ENCODE results near the gene CACNB2. TPM values are rescaled to one million over a fixed set of nuclear protein-coding genes. Genes with fewer than 3 reads are reported as not detected.

CACNB2 gene
- polyA plus RNA-seq, 1 experiment, result 0.12 TPM

DNA sequence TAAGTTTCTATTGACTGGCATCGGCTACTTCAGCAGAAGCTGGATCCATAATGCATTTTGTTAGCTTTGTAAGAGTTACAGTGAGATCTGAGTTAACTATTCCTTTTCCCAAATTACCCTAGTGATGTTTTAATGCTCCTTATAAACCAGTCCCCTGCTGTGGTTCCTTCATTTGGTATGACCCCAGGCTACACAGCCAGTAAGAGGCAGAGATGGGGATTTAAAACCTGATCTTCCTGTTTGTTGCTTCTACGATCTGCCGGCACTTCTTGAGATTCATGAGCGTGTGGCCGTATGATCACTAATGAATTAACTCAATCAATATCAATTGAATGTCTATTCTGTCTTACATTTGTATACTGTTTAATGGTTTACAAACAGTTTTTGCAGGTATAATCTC lies 86.1 kb downstream of the CACNB2 start:
- no peaks in the 10 kb centered on the region for H3K36me3 ChIP-seq (ENCODE audit: control insufficient read depth, insufficient read depth, low read length)
- ChIA-PET CTCF (interaction anchor here (2.4 kb wide), 1 partner anchor 10 kb away, joined by 14 read pairs; no protein-coding TSS in a partner anchor), POLR2A (no interaction called here)
- no peak for DNase-seq (ENCODE audit: low read depth)
- no peak overlapping the region for H3K4me3 ChIP-seq (ENCODE audit: low read depth, low read length)
- TF ChIP-seq, protein P1, sequence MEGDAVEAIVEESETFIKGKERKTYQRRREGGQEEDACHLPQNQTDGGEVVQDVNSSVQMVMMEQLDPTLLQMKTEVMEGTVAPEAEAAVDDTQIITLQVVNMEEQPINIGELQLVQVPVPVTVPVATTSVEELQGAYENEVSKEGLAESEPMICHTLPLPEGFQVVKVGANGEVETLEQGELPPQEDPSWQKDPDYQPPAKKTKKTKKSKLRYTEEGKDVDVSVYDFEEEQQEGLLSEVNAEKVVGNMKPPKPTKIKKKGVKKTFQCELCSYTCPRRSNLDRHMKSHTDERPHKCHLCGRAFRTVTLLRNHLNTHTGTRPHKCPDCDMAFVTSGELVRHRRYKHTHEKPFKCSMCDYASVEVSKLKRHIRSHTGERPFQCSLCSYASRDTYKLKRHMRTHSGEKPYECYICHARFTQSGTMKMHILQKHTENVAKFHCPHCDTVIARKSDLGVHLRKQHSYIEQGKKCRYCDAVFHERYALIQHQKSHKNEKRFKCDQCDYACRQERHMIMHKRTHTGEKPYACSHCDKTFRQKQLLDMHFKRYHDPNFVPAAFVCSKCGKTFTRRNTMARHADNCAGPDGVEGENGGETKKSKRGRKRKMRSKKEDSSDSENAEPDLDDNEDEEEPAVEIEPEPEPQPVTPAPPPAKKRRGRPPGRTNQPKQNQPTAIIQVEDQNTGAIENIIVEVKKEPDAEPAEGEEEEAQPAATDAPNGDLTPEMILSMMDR (IDR thresholded peaks at IDR 0.05; ENCODE audit: insufficient read depth, low read depth, low read length), result no peak
- H3K27me3 ChIP-seq (ENCODE audit: control insufficient read depth, insufficient read depth, low read length), result no peaks in the 10 kb centered on the region

DNA sequence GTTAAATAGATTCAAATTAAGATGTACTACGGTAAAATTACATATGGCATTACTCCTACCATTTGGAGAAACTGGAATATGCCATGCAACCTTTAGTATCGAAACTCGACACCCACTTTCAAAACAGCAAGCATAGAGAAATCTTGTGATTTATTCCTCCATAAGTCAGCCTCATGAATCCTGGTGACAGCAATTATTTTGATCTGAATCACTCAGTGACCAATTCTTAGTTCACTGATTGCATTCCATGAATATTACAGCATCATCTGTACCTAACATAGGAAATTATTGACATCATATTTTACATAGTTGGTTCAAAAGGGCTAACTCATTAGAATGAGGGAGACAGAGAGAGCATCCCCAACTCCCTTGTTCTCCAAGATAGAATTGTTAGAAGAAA lies 89.6 kb downstream of the CACNB2 start:
- no peak overlapping the region for H3K4me3 ChIP-seq (ENCODE audit: low read depth, low read length)
- no peaks in the 10 kb centered on the region for H3K36me3 ChIP-seq (ENCODE audit: control insufficient read depth, insufficient read depth, low read length)
- no peaks in the 10 kb centered on the region for H3K27me3 ChIP-seq (ENCODE audit: control insufficient read depth, insufficient read depth, low read length)
- TF ChIP-seq, protein P1 (IDR thresholded peaks at IDR 0.05; ENCODE audit: insufficient read depth, low read depth, low read length), result no peak
- ChIA-PET POLR2A (no interaction called here), CTCF (no interaction called here)
- no peak for DNase-seq (ENCODE audit: low read depth)

DNA sequence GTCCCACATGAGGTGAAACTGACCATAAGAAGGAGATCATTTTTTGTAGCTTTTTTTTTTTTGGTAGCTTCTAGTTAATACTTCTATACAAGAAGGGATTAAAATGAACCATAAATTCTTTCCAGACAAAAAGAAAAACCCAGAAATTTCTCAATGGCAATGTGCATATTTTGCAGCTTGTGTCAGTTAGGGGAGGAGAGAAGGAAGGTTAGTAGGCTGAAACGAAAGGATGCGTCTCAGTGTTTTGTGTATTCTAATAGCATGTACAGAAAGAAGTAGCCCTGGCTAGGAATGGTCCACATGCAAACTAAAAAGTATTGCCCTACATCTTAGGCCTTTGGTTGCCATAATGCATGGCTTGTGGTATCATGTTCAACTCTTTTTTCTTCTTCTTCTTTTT lies 90.6 kb downstream of the CACNB2 start:
- TF ChIP-seq, protein P1 (IDR thresholded peaks at IDR 0.05; ENCODE audit: insufficient read depth, low read depth, low read length), result no peak
- Histone ChIP-seq H3K27me3 (ENCODE audit: control insufficient read depth, insufficient read depth, low read length) (no peaks in the 10 kb centered on the region), H3K4me3 (ENCODE audit: low read depth, low read length) (no peak overlapping the region), H3K36me3 (ENCODE audit: control insufficient read depth, insufficient read depth, low read length) (no peaks in the 10 kb centered on the region)
- DNase-seq (ENCODE audit: low read depth), result no peak
- ChIA-PET CTCF (no interaction called here), POLR2A (no interaction called here)

DNA sequence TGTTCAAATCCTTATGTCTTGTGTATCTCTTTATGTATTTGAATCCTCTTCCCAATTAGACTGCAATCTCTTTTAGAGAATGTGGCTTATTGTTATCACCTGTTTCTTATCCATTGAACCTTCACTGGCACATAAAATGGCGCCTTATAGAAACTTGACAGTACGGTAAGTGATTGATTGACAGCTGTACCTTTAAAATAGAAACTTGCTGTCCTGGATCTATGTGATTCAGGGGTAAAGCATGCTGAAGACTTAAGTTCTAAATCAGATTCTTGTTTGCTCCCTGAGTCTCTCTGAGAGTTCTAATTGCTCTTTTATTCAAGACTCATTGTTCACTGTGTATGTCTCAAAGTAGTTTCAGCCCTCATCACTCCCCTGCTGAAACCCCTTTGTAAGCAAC lies 91.3 kb downstream of the CACNB2 start:
- no peaks in the 10 kb centered on the region for H3K36me3 ChIP-seq (ENCODE audit: control insufficient read depth, insufficient read depth, low read length)
- no peak overlapping the region for H3K4me3 ChIP-seq (ENCODE audit: low read depth, low read length)
- CTCF ChIA-PET, result no interaction called here
- no peak for DNase-seq (ENCODE audit: low read depth)
- H3K27me3 ChIP-seq (ENCODE audit: control insufficient read depth, insufficient read depth, low read length), result no peaks in the 10 kb centered on the region
- POLR2A ChIA-PET, result no interaction called here
- TF ChIP-seq, protein P1 (IDR thresholded peaks at IDR 0.05; ENCODE audit: insufficient read depth, low read depth, low read length), result no peak

DNA sequence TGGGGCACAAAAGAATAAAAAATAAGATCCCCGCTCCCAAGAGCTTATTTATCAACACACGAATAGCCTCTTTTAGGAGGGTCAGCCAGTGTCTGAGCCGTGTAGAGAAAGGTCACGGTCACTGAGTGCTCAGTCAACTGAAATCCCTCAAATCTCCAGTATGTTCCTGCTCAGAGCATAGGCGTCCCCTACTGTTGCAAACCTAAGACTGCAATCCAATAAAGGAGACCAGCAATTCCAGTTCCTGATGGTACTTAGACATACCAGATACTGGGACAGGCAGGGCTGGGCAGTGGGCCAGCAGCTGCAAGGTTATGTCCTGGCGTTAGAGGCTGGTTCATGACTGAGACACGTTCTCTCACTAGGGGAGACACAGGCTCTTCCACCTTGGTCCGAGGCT lies 93.6 kb downstream of the CACNB2 start:
- DNase-seq (ENCODE audit: low read depth), result no peak
- Histone ChIP-seq H3K27me3 (ENCODE audit: control insufficient read depth, insufficient read depth, low read length) (no peaks in the 10 kb centered on the region), H3K36me3 (ENCODE audit: control insufficient read depth, insufficient read depth, low read length) (no peaks in the 10 kb centered on the region), H3K4me3 (ENCODE audit: low read depth, low read length) (no peak overlapping the region)
- POLR2A ChIA-PET, result no interaction called here
- TF ChIP-seq, protein P1 (IDR thresholded peaks at IDR 0.05; ENCODE audit: insufficient read depth, low read depth, low read length), result no peak
- CTCF ChIA-PET, result interaction anchor here (0.5 to 1.5 kb wide), 3 partner anchors 17 to 621 kb away, joined by 3 to 4 read pairs (median 3); no protein-coding TSS in a partner anchor

All from BJ (cell line).